ENCODE measurements around the gene GNAO1.

GNAO1 gene

GRCh38 chr16:56332464-56333079, 141.3 kb downstream of the GNAO1 start:
- DNase-seq (ENCODE audit: low read depth, low spot score), result no peak

GRCh38 chr16:56334761-56335160, 143.5 kb downstream of the GNAO1 start:
- no peak for DNase-seq (ENCODE audit: low read depth, low spot score)

- no peak for DNase-seq (ENCODE audit: low read depth, low spot score)
These were observed 144.9 kb downstream of the GNAO1 start for GRCh38 chr16:56336071-56336688.

GRCh38 chr16:56336711-56337110, 145.4 kb downstream of the GNAO1 start:
- DNase-seq (ENCODE audit: low read depth, low spot score), result no peak

GRCh38 chr16:56337131-56337857, 146.0 kb downstream of the GNAO1 start:
- no peak for DNase-seq (ENCODE audit: low read depth, low spot score)

GRCh38 chr16:56337858-56338325, 146.6 kb downstream of the GNAO1 start:
- DNase-seq (ENCODE audit: low read depth, low spot score), result no peak

GRCh38 chr16:56338566-56339318, 147.5 kb downstream of the GNAO1 start:
- no peak for DNase-seq (ENCODE audit: low read depth, low spot score)

GRCh38 chr16:56339431-56340195, 148.3 kb downstream of the GNAO1 start:
- no peak for DNase-seq (ENCODE audit: low read depth, low spot score)

- DNase-seq (ENCODE audit: low read depth, low spot score), result no peak
These were observed 149.1 kb downstream of the GNAO1 start for GRCh38 chr16:56340416-56340815.

GRCh38 chr16:56340864-56341365, 149.6 kb downstream of the GNAO1 start:
- no peak for DNase-seq (ENCODE audit: low read depth, low spot score)

- no peak for DNase-seq (ENCODE audit: low read depth, low spot score)
These were observed 150.5 kb downstream of the GNAO1 start for GRCh38 chr16:56341656-56342399.

- DNase-seq (ENCODE audit: low read depth, low spot score), result no peak
These were observed 152.6 kb downstream of the GNAO1 start for GRCh38 chr16:56343661-56344517.

- DNase-seq (ENCODE audit: low read depth, low spot score), result no peak
These were observed 153.5 kb downstream of the GNAO1 start for GRCh38 chr16:56344518-56345405.

- DNase-seq (ENCODE audit: low read depth, low spot score), result no peak
These were observed 154.2 kb downstream of the GNAO1 start for GRCh38 chr16:56345406-56346050.

GRCh38 chr16:56346131-56346890, 155.0 kb downstream of the GNAO1 start:
- DNase-seq (ENCODE audit: low read depth, low spot score), result no peak

- DNase-seq (ENCODE audit: low read depth, low spot score), result no peak
These were observed 155.9 kb downstream of the GNAO1 start for GRCh38 chr16:56347166-56347565.

- DNase-seq (ENCODE audit: low read depth, low spot score), result no peak
These were observed 156.4 kb downstream of the GNAO1 start for GRCh38 chr16:56347670-56348069.

All from activated CD4-positive, CD25-positive, alpha-beta regulatory T cell treated with anti-CD3 and anti-CD28 coated beads, Interleukin-2, amount 50 U/mL, for 16 hours (primary cell).